ENCODE data around the gene FAF1.
"Not testable (repeated sequence)": the region's sequence is repeated elsewhere in the genome, so short reads cannot be mapped to it uniquely, and the experiment has no call there.

The FAF1 gene

DNA sequence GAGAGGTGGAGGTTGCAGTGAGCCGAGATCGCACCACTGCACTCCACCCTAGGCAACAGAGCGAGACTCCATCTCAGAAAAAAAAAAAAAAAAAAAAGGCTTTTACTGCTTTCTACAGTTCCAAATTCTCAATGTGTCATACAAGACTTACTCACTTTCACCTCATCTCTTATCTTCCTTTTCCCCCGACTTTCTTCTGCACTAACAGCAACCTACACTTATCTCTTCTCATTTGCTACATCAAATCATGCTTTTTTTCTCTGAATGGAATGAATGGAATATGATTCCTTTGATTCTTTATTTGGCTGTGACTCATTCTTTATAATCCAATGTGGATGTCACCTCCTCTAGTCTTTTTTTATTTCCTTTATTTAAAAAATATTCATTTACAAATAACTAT, 368.5 kb downstream of the FAF1 start:
- in situ Hi-C loops (cut with HindIII; ENCODE audit: low sequenced_read_pairs), result no loop called here

GRCh38 chr1:50582346-50582745, 377.7 kb downstream of the FAF1 start:
- in situ Hi-C loops (cut with HindIII; ENCODE audit: low sequenced_read_pairs), result no loop called here

DNA sequence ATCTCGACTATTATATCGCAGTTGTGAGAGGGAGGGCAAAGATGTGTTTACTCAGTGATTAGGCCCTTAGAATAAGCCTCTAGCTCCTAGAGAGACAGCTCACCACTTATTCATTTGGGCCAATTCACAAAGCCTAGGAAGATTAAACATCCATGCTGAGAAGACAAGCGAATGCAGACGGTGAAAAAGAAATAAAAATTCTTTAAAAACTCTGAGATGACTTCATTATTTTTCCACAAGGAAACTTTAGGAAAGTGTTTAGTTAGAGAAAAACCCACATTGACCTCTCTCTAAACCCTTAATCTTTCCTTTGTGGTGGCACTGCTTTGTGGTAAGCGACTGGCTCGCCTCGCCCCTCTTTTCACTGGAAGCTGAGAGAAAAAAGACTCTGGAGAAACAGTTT, 390.0 kb downstream of the FAF1 start:
- in situ Hi-C loops (cut with HindIII; ENCODE audit: low sequenced_read_pairs), result no loop called here

GRCh38 chr1:50568782-50569181, 391.3 kb downstream of the FAF1 start:
- in situ Hi-C loops (cut with HindIII; ENCODE audit: low sequenced_read_pairs), result no loop called here

GRCh38 chr1:50566405-50566804, 393.7 kb downstream of the FAF1 start:
- in situ Hi-C loops (cut with HindIII; ENCODE audit: low sequenced_read_pairs), result no loop called here

DNA sequence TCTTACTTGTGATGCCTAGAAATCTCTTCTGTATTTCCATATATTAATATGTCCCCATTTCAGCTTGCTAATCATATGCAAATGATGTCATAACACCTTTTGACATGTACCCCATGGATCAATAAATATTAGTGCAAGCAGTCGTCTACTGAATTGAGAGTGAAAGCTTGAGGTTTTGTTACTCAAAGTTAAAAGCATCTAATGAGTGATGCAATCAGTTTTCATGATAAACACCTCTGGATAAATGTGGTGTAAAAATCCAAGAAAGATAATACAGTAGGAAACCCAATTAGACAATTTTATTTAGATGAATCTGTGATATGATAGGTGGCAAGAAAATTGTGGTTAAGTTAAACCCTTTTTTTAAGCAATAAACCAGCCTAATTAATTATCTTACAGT, 395.6 kb downstream of the FAF1 start:
- in situ Hi-C loops (cut with HindIII; ENCODE audit: low sequenced_read_pairs), result no loop called here

DNA sequence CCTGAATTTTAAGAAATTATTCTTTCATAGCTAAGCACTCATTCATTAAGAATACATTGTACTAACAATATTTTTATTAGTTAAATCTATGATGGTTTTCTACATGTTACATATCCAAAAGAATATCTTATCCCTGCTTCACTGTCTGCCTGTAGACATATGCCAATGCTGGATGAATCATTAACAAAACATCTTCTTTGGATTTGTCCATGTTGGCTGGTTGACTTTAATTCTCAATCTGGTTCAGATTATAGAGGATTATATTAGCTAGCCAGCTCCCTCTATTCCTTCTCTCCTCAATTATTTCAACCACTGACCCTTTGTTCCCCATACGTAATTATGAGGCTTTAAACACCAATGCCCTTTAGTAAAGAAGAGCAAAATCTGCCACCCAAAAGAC, 398.0 kb downstream of the FAF1 start:
- in situ Hi-C loops (cut with HindIII; ENCODE audit: low sequenced_read_pairs), result no loop called here

GRCh38 chr1:50559421-50559820, 400.6 kb downstream of the FAF1 start:
- in situ Hi-C loops (cut with HindIII; ENCODE audit: low sequenced_read_pairs), result no loop called here

GRCh38 chr1:50553921-50554320, 406.1 kb downstream of the FAF1 start:
- in situ Hi-C loops (cut with HindIII; ENCODE audit: low sequenced_read_pairs), result no loop called here

- in situ Hi-C loops (cut with HindIII; ENCODE audit: low sequenced_read_pairs), result no loop called here
These were observed 411.8 kb downstream of the FAF1 start for GRCh38 chr1:50548243-50548642.

GRCh38 chr1:50542362-50542761, 417.7 kb downstream of the FAF1 start:
- in situ Hi-C loops (cut with HindIII; ENCODE audit: low sequenced_read_pairs), result no loop called here

- in situ Hi-C loops (cut with HindIII; ENCODE audit: low sequenced_read_pairs), result no loop called here
These were observed 421.6 kb downstream of the FAF1 start for GRCh38 chr1:50538476-50538875.

GRCh38 chr1:50531601-50532000, 428.5 kb downstream of the FAF1 start:
- in situ Hi-C loops (cut with HindIII; ENCODE audit: low sequenced_read_pairs), result no loop called here

DNA sequence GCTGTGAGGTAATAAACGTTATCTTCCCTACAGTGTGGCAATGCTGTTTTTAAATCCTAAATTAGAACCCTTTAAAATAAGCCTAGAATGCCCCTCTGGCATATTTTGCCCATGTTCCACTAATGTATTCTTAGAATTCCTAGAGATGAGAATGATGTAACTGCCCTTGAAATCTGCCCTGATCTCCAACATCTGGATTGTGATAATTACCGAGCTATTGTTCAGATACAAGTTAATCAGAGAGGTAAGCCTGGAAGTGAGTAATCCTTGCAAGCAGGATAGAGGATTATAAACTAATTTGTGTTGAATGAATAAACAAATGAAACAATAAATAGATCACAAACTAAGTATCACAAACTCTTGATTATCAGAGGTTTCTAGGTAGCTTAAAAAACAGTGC, 429.0 kb downstream of the FAF1 start:
- in situ Hi-C loops (cut with HindIII; ENCODE audit: low sequenced_read_pairs), result no loop called here

GRCh38 chr1:50529510-50529909, 430.6 kb downstream of the FAF1 start:
- in situ Hi-C loops (cut with HindIII; ENCODE audit: low sequenced_read_pairs), result no loop called here

GRCh38 chr1:50527987-50528320, 432.1 kb downstream of the FAF1 start:
- in situ Hi-C loops (cut with HindIII; ENCODE audit: low sequenced_read_pairs), result not testable (repeated sequence)

DNA sequence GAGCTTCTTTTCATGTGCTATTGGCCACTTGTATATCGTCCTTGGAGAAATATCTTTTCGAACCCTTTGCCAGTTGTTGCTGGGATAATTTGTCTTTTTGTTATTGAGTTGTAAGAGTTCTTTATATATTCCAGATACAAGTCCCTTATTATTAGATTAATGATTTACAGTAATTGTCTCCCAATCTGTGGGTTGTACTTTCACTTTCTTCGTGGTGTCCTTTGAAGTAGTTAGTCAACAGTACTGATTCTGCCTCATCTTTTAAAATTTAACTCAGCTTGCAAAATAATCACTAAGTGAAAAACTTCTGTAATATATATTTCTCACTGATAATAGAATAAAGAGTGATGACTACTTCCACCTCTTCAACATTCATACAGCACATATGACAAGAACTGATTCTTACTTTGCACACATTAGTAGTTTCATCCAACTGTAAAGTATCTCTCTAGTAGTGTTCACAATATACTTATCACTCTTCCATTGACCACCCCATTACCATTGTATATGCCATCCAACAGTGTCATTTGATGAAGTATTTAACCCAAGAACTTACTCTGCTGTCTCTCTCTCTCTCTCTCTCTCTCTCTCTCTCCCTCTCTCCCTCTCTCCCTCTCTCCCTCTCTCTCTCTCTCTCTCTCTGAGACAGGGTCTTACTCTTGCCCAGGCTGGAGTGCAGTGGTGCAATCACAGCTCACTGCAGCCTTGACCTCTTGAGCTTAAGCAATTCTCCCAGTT, 432.6 kb downstream of the FAF1 start:
- in situ Hi-C loops (cut with HindIII; ENCODE audit: low sequenced_read_pairs), result no loop called here

- in situ Hi-C loops (cut with HindIII; ENCODE audit: low sequenced_read_pairs), result no loop called here
These were observed 433.6 kb downstream of the FAF1 start for GRCh38 chr1:50526431-50526830.

DNA sequence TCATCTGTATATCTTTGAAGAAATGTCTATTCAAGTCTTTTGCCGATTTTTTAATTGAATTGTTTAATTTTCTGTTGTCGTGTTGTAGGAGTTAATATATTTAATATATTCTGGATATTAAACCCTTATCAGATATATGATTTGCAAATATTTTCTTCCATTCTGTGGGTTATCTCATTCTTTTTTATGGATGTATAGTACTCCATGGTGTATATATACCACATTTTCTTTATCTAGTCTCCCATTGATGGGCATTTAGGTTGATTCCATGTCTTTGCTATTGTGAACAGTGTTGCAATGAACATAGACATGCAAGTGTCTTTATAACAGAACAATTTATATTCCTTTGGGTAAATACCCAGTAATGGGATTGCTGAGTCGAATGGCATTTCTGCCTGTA, 436.5 kb downstream of the FAF1 start:
- in situ Hi-C loops (cut with HindIII; ENCODE audit: low sequenced_read_pairs), result no loop called here

- in situ Hi-C loops (cut with HindIII; ENCODE audit: low sequenced_read_pairs), result no loop called here
These were observed 437.2 kb downstream of the FAF1 start for GRCh38 chr1:50522691-50523342.

DNA sequence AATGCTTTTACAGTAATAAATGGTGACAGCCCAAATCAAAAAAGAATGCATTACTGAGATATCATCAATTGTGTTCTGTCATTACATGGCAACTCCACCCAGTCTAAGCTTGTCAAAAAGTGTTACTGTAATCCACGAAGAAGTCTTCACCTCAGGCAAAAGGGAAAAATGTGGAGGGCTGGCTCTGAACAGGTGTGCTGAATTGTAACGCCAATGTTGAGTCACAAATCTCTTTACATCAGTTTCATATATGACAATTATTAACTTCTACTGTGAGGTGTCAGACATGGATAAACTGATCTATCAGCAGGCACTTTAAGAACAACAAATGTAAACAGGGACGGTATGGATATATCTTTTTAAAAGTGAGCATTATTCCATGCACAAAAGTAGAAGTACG, 438.4 kb downstream of the FAF1 start:
- in situ Hi-C loops (cut with HindIII; ENCODE audit: low sequenced_read_pairs), result no loop called here

- in situ Hi-C loops (cut with HindIII; ENCODE audit: low sequenced_read_pairs), result no loop called here
These were observed 442.6 kb downstream of the FAF1 start for GRCh38 chr1:50517488-50517887.

GRCh38 chr1:50516056-50516455, 444.0 kb downstream of the FAF1 start:
- in situ Hi-C loops (cut with HindIII; ENCODE audit: low sequenced_read_pairs), result no loop called here
